GM23248 (cell line): ENCODE data around the gene PTPRA.

Source experiments
- EZH2 ChIP-seq: fragments of 200-600 bp; sonication (generic); IDR thresholded peaks from 2 replicates; pipeline ENCODE4 v1.6.1; 2018; ENCODE audit warnings: antibody characterized with exemption, mild to moderate bottlenecking; ENCODE audit not compliant: insufficient read depth, poor library complexity, severe bottlenecking
- EZH2phosphoT487 ChIP-seq: fragments of 200-600 bp; sonication (generic); IDR thresholded peaks from 2 replicates; pipeline ENCODE4 v1.6.1; 2018; ENCODE audit warnings: antibody characterized with exemption, moderate library complexity, mild to moderate bottlenecking, low read depth; ENCODE audit not compliant: insufficient read depth

GRCh38 chr20:3010985-3011723 is 137.9 kb downstream of the PTPRA start:
- TF ChIP-seq EZH2 (no peak), EZH2phosphoT487 (no peak)
